ENCODE measurements around the gene MGAT5B. TPM values are rescaled to one million over a fixed set of nuclear protein-coding genes. Genes with fewer than 3 reads are reported as not detected.

MGAT5B gene
- total RNA-seq, 4 donors from 2014 or later, result 0.78 to 1.5 (median 0.96) TPM

DNA sequence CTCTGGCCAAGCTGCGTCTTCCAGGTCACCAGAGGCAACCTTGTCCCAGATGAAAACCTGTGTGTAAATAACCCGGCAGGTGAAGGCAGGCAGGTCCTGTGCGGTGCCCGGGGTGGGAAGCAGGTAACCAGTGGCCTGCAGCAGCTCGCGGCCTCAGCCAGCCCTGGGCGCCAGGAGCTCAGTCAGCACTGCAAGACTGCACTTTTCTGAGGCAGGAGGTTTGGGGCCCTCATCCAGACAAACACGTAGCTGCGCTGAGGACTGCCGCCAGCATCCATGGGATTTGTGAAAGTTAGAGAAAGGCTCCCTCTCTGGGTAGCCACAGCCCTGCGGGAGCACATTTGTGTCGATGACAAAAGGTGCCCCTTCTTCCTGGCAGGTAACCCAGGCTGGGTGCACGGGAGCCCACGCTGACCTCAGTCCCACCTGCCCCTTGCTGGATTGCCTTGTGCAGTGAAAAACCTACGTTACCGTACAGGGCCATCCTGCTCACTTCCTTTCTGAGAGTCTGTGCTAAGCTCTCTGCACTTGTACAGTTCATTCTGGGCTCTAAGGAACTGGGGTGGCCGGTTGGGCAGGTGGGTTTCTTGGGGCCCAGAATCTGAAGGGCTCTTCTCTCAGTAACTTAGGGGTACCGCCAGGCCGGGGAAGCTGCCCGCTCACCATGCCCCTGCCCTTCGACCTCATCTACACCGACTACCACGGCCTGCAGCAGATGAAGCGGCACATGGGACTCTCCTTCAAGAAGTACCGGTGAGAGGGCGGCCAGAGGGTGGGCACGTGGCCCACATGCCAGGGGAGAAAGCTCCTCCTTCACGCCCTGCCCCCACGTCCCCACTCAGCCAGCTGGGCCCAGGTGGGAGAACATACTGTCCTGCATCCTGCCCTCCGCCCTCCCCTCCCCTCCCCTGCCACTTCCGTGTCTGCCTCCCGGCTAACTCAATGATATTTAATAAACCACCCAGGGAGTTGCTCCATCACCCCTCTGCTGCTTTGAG lies 56.4 kb downstream of the MGAT5B start:
- Histone ChIP-seq H3K27ac (no peak overlapping the region), H3K36me3 (no peaks in the 10 kb centered on the region), H3K4me3 (no peak overlapping the region), H3K9me3 (no peaks in the 10 kb centered on the region), H3K27me3 (peaks cover 0 to 10% of the 10 kb centered on the region in 2 donors), H3K4me1 (no peaks in the 10 kb centered on the region)
- DNase-seq (ENCODE audit: low spot score in 2 of 2), result no peak
- TF ChIP-seq, protein P1, sequence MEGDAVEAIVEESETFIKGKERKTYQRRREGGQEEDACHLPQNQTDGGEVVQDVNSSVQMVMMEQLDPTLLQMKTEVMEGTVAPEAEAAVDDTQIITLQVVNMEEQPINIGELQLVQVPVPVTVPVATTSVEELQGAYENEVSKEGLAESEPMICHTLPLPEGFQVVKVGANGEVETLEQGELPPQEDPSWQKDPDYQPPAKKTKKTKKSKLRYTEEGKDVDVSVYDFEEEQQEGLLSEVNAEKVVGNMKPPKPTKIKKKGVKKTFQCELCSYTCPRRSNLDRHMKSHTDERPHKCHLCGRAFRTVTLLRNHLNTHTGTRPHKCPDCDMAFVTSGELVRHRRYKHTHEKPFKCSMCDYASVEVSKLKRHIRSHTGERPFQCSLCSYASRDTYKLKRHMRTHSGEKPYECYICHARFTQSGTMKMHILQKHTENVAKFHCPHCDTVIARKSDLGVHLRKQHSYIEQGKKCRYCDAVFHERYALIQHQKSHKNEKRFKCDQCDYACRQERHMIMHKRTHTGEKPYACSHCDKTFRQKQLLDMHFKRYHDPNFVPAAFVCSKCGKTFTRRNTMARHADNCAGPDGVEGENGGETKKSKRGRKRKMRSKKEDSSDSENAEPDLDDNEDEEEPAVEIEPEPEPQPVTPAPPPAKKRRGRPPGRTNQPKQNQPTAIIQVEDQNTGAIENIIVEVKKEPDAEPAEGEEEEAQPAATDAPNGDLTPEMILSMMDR (IDR thresholded peaks at IDR 0.05), result no peak
- TF ChIP-seq EP300 (IDR thresholded peaks at IDR 0.05) (no peak), POLR2A (IDR thresholded peaks at IDR 0.05) (no peak)
- 77 to 80% methylated on average over 24 to 28 of the region's 32 CpGs for WGBS, 2 donors

DNA sequence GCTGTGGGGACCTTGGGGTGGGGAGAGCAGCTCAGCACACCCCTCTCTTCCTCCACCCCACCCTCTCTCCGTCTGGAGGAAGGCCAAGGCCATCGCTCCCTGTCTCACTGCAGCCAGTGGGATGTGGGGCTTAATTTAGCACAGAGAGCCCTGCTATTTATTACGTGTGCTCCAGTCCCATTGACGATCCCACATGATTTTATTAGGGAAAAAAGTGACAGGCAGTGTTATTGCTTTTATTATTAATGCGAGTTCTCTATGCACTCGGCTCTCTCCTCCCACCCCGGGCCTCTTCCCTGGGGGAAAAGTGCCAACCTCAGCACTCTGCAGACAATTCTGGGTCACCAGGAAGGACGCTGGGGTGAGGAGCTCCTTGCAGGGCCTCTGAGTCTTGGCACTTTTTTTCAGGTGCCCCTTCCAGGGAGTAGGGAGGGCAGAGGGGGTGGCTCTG lies 57.3 kb downstream of the MGAT5B start:
- Histone ChIP-seq H3K36me3 (no peaks in the 10 kb centered on the region), H3K27me3 (peaks cover 0 to 3% of the 10 kb centered on the region in 2 donors), H3K4me3 (no peak overlapping the region), H3K4me1 (no peaks in the 10 kb centered on the region), H3K27ac (no peak overlapping the region), H3K9me3 (no peaks in the 10 kb centered on the region)
- TF ChIP-seq EP300 (IDR thresholded peaks at IDR 0.05) (no peak), POLR2A (IDR thresholded peaks at IDR 0.05) (no peak)
- TF ChIP-seq, protein P1 (IDR thresholded peaks at IDR 0.05), result no peak
- no peak for DNase-seq (ENCODE audit: low spot score in 2 of 2)
- WGBS, 2 donors, result 19 to 21% methylated on average over 8 of the region's 8 CpGs

DNA sequence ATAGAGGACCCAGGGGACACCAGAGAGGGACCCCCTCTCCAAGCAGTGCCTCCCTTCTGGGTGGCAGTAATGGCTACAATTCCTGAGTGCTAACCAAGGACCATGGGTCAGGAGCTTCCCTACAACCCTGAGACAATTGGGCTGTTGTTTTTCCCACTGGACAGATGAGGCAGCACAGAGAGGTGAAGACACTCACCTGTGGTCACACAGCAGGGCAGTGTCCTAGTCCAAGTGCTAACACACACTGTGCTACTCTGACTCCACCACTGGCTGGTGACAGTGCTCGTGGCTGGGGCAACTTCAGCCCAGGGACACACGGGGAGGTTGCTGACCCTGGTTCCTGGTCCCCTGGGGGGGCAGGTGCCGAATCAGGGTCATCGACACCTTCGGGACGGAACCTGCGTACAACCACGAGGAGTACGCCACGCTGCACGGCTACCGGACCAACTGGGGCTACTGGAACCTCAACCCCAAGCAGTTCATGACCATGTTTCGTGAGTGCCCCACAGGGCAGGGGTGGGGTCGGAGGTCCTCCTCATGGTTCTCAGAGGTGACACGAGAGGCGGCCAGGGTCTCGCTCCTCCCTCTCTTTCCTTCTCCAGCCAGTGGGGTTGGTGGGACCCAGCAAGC lies 58.1 kb downstream of the MGAT5B start:
- no peaks in the 10 kb centered on the region for H3K36me3 ChIP-seq
- no peaks in the 10 kb centered on the region for H3K9me3 ChIP-seq
- no peaks in the 10 kb centered on the region for H3K4me1 ChIP-seq
- no peak overlapping the region for H3K4me3 ChIP-seq
- 85 to 93% methylated on average over 3 to 17 of the region's 17 CpGs for WGBS, 2 donors
- no peak overlapping the region for H3K27ac ChIP-seq
- TF ChIP-seq EP300 (IDR thresholded peaks at IDR 0.05) (no peak), POLR2A (IDR thresholded peaks at IDR 0.05) (no peak)
- TF ChIP-seq, protein P1 (IDR thresholded peaks at IDR 0.05), result no peak
- H3K27me3 ChIP-seq, result no peaks in the 10 kb centered on the region
- DNase-seq (ENCODE audit: low spot score in 2 of 2), result no peak

DNA sequence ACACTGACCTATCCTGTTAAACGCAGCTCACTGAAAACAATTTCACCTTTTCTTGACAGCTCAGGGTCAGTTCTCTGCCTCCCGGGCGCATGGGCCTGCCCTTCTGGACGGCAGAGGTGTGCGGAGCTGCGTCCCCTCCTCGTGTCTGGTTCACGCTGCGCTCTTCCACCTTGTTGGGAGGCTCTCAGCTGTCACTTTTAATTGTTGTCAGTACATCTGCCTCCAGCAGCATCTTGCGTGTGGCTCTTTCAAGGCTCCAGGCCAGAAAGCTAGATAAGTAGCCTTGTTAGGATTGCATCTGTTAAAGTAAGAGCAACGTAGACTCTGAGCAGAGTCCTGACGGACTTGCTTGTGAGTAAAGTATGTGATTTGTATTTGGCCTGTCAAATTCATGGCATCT lies 59.4 kb downstream of the MGAT5B start:
- DNase-seq (ENCODE audit: low spot score in 2 of 2), result no peak
- no peaks in the 10 kb centered on the region for H3K36me3 ChIP-seq
- 88 to 92% methylated on average over 12 of the region's 12 CpGs for WGBS, 2 donors
- no peaks in the 10 kb centered on the region for H3K27me3 ChIP-seq
- no peaks in the 10 kb centered on the region for H3K4me1 ChIP-seq
- no peak overlapping the region for H3K27ac ChIP-seq
- TF ChIP-seq POLR2A (IDR thresholded peaks at IDR 0.05), result no peak
- TF ChIP-seq, protein P1 (IDR thresholded peaks at IDR 0.05), result no peak
- no peak for TF ChIP-seq EP300 (IDR thresholded peaks at IDR 0.05)
- no peaks in the 10 kb centered on the region for H3K9me3 ChIP-seq
- H3K4me3 ChIP-seq, result no peak overlapping the region

DNA sequence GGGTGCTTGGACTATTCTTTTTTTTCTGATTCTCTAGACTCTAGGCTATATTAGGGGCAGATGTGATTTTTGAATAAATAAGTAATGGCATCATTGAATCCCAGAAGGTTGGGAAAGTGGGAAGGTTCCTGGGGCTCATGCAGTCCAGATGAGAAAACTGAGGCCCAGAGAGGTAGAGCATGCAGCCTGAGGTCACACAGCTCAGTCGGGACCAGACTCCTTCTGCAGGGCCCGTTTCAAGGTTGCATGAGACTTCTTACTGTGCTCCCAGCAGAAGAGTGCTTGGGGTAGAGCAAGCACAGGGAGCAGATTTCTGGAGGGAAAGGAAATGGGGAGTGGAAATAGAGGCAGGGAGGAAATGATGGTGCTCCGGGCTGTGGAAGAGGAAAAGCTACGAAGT lies 59.8 kb downstream of the MGAT5B start:
- Histone ChIP-seq H3K9me3 (no peaks in the 10 kb centered on the region), H3K27me3 (no peaks in the 10 kb centered on the region), H3K4me3 (no peak overlapping the region), H3K4me1 (no peaks in the 10 kb centered on the region), H3K36me3 (no peaks in the 10 kb centered on the region), H3K27ac (no peak overlapping the region)
- 67 to 88% methylated on average over 4 of the region's 4 CpGs for WGBS, 2 donors
- TF ChIP-seq, protein P1 (IDR thresholded peaks at IDR 0.05), result no peak
- TF ChIP-seq POLR2A (IDR thresholded peaks at IDR 0.05), result no peak
- TF ChIP-seq EP300 (IDR thresholded peaks at IDR 0.05), result no peak
- no peak for DNase-seq (ENCODE audit: low spot score in 2 of 2)

Data from tibial nerve (tissue), 4 donors.